ENCODE measurements around the gene CHFR. TPM values are rescaled to one million over a fixed set of nuclear protein-coding genes. Genes with fewer than 3 reads are reported as not detected.
"Not testable (repeated sequence)": the region's sequence is repeated elsewhere in the genome, so short reads cannot be mapped to it uniquely, and the experiment has no call there.

Gene CHFR
- total RNA-seq, 1 donor from 2014 or later, result 14.1 TPM

- DNase-seq (ENCODE audit: missing footprints); ATAC-seq; intact Hi-C loops (cut with DNase I): not testable (repeated sequence)
These were observed 95.5 kb downstream of the CHFR start for GRCh38 chr12:132791940-132792339.

GRCh38 chr12:132789099-132789471, 98.3 kb downstream of the CHFR start:
- ATAC-seq, result no peak
- intact Hi-C loops (cut with DNase I), result no loop called here
- DNase-seq (ENCODE audit: missing footprints), result no peak

- intact Hi-C loops (cut with DNase I), result no loop called here
- DNase-seq (ENCODE audit: missing footprints) (no peak), ATAC-seq (no peak)
These were observed 98.9 kb downstream of the CHFR start for GRCh38 chr12:132788375-132789098.

GRCh38 chr12:132787877-132788276, 99.5 kb downstream of the CHFR start:
- ATAC-seq (no peak), DNase-seq (ENCODE audit: missing footprints) (no peak)
- intact Hi-C loops (cut with DNase I), result no loop called here

GRCh38 chr12:132786192-132786591, 101.2 kb downstream of the CHFR start:
- ATAC-seq (no peak), DNase-seq (ENCODE audit: missing footprints) (no peak)
- intact Hi-C loops (cut with DNase I), result no loop called here

- intact Hi-C loops (cut with DNase I), result no loop called here
- no peak for DNase-seq (ENCODE audit: missing footprints)
- ATAC-seq, result no peak
These were observed 102.8 kb downstream of the CHFR start for GRCh38 chr12:132784580-132784979.

- ATAC-seq, result peak; percentile 51
- intact Hi-C loops (cut with DNase I), result no loop called here
- DNase-seq (ENCODE audit: missing footprints), result no peak
These were observed 103.4 kb downstream of the CHFR start for GRCh38 chr12:132783917-132784531.

Other genes with a start within 250 kb of the CHFR start
- 12.1 TPM for gene POLE, start 200.3 kb downstream of the CHFR start, total RNA-seq
- 62.5 TPM for gene PXMP2, start 200.0 kb downstream of the CHFR start, total RNA-seq
- 34.1 TPM for gene PGAM5, start 176.8 kb downstream of the CHFR start, total RNA-seq
- 24.9 TPM for gene ANKLE2, start 125.8 kb downstream of the CHFR start, total RNA-seq
- gene GOLGA3, start 58.7 kb downstream of the CHFR start, total RNA-seq, result 26.5 TPM
- gene ZNF605, start 68.7 kb upstream of the CHFR start, total RNA-seq, result 13.1 TPM
- gene ZNF26, start 98.8 kb upstream of the CHFR start, total RNA-seq, result 4.4 TPM
- gene ZNF84, start 149.9 kb upstream of the CHFR start, total RNA-seq, result 15.1 TPM
- gene ZNF140, start 193.3 kb upstream of the CHFR start, total RNA-seq, result 6.3 TPM
- 1.2 TPM for gene ZNF891, start 242.7 kb upstream of the CHFR start, total RNA-seq
- gene ZNF10, start 243.0 kb upstream of the CHFR start, total RNA-seq, result 5.4 TPM

Measured in Right ventricle myocardium inferior (tissue), 1 donor.